ENCODE measurements around the gene CACNA2D1. TPM values are rescaled to one million over a fixed set of nuclear protein-coding genes. Genes with fewer than 3 reads are reported as not detected.

Gene CACNA2D1
- total RNA-seq, 4 donors from 2014 or later = 41.8 to 125 (median 56.2) TPM

GRCh38 chr7:82273886-82274285, 169.7 kb downstream of the CACNA2D1 start:
- TF ChIP-seq CTCF (IDR thresholded peaks at IDR 0.05; ENCODE audit: low read depth) = no peak

- TF ChIP-seq CTCF (IDR thresholded peaks at IDR 0.05; ENCODE audit: low read depth) = no peak
Observed at GRCh38 chr7:82270870-82271269, 172.7 kb downstream of the CACNA2D1 start.

- no peak for TF ChIP-seq CTCF (IDR thresholded peaks at IDR 0.05; ENCODE audit: low read depth)
Observed at GRCh38 chr7:82268632-82269031, 174.9 kb downstream of the CACNA2D1 start.

GRCh38 chr7:82266081-82266480, 177.5 kb downstream of the CACNA2D1 start:
- no peak for TF ChIP-seq CTCF (IDR thresholded peaks at IDR 0.05; ENCODE audit: low read depth)

- TF ChIP-seq CTCF (IDR thresholded peaks at IDR 0.05; ENCODE audit: low read depth) = no peak
Observed at GRCh38 chr7:82264783-82265305, 178.7 kb downstream of the CACNA2D1 start.

GRCh38 chr7:82263920-82264782, 179.4 kb downstream of the CACNA2D1 start:
- no peak for TF ChIP-seq CTCF (IDR thresholded peaks at IDR 0.05; ENCODE audit: low read depth)

GRCh38 chr7:82258181-82258580, 185.4 kb downstream of the CACNA2D1 start:
- no peak for TF ChIP-seq CTCF (IDR thresholded peaks at IDR 0.05; ENCODE audit: low read depth)
